Liver (tissue), 9 donors: ENCODE data around the gene TAF4. TPM values are rescaled to one million over a fixed set of nuclear protein-coding genes. Genes with fewer than 3 reads are reported as not detected.

Experiments used
- DNase-seq: peaks from one replicate; pipeline ENCODE4 v3.0.0-alpha.2; 2017; ENCODE audit warnings: low spot score
- H3K27ac ChIP-seq, 2 donors: one replicate each; pipeline ENCODE4 v1.7.0; 2013; ENCODE audit warnings: inconsistent platforms in 2 of 2, low read length in 2 of 2, control low read depth in 1 of 2, low read depth in 1 of 2, mild to moderate bottlenecking in 1 of 2
- H3K27me3 ChIP-seq, 4 donors: one replicate each; pipeline versions ENCODE4 v1.6.1 to v1.7.0; 2013; ENCODE audit warnings: low read length in 3 of 4, inconsistent platforms in 1 of 4, mild to moderate bottlenecking in 1 of 4, moderate library complexity in 1 of 4; ENCODE audit not compliant: control insufficient read depth in 4 of 4, insufficient read depth in 4 of 4
- H3K36me3 ChIP-seq, 4 donors: one replicate each; pipeline versions ENCODE4 v1.6.1 to v1.7.0; 2013; ENCODE audit warnings: low read length in 3 of 4, mild to moderate bottlenecking in 3 of 4, low read depth in 1 of 4, moderate library complexity in 1 of 4; ENCODE audit not compliant: control insufficient read depth in 4 of 4, insufficient read depth in 3 of 4
- H3K4me1 ChIP-seq, 4 donors: one replicate each; pipeline versions ENCODE4 v1.6.1 to v1.7.0; 2013; ENCODE audit warnings: low read length in 3 of 4, mild to moderate bottlenecking in 3 of 4, moderate library complexity in 1 of 4; ENCODE audit not compliant: control insufficient read depth in 4 of 4, insufficient read depth in 4 of 4
- H3K4me3 ChIP-seq, 3 donors: one replicate each; pipeline versions ENCODE4 v1.6.1 to v1.7.0; 2013; ENCODE audit warnings: low read length in 3 of 3, control low read depth in 1 of 3, low read depth in 1 of 3, mild to moderate bottlenecking in 1 of 3
- H3K9ac ChIP-seq, 2 donors: one replicate each; pipeline ENCODE4 v1.7.0; 2013; ENCODE audit warnings: low read length in 2 of 2, mild to moderate bottlenecking in 2 of 2, moderate library complexity in 2 of 2, control low read depth in 1 of 2, low read depth in 1 of 2
- H3K9me3 ChIP-seq, 4 donors: one replicate each; pipeline versions ENCODE4 v1.6.1 to v1.7.0; 2013; ENCODE audit warnings: low read length in 3 of 4; ENCODE audit not compliant: control insufficient read depth in 4 of 4
- EGR1 ChIP-seq, 2 donors: IDR thresholded peaks; 2 replicates each; pipeline ENCODE4 v1.6.1; 2016 to 2018; ENCODE audit warnings: antibody characterized with exemption in 2 of 2, low read depth in 2 of 2
- FOXA1 ChIP-seq: IDR thresholded peaks from 2 replicates; pipeline ENCODE4 v1.6.1; 2016; ENCODE audit warnings: antibody characterized with exemption
- FOXA2 ChIP-seq: IDR thresholded peaks from 2 replicates; pipeline ENCODE4 v1.6.1; 2016; ENCODE audit warnings: antibody characterized with exemption
- GABPA ChIP-seq, 2 donors: IDR thresholded peaks in 1 of 2; conservative IDR thresholded peaks in 1 of 2; 2 replicates each; pipeline ENCODE4 v1.6.1; 2016; ENCODE audit warnings: antibody characterized with exemption in 2 of 2, mild to moderate bottlenecking in 1 of 2, moderate library complexity in 1 of 2
- HNF4A ChIP-seq, 2 donors: conservative IDR thresholded peaks; 2 replicates each; pipeline ENCODE4 v1.6.1; 2016; ENCODE audit warnings: antibody characterized with exemption in 2 of 2, mild to moderate bottlenecking in 2 of 2
- JUND ChIP-seq, 2 donors: IDR thresholded peaks; 2 replicates each; pipeline ENCODE4 v1.6.1; 2016; ENCODE audit warnings: antibody characterized with exemption in 2 of 2
- NR2F2 ChIP-seq: IDR thresholded peaks from 2 replicates; pipeline ENCODE4 v1.6.1; 2016; ENCODE audit warnings: antibody characterized with exemption
- RAD21 ChIP-seq, 2 donors: IDR thresholded peaks; 2 replicates each; pipeline ENCODE4 v1.6.1; 2016; ENCODE audit warnings: antibody characterized with exemption in 2 of 2, mild to moderate bottlenecking in 2 of 2
- RXRA ChIP-seq, 2 donors: IDR thresholded peaks; 2 replicates each; pipeline ENCODE4 v1.6.1; 2017 to 2018; ENCODE audit warnings: antibody characterized with exemption in 2 of 2, mild to moderate bottlenecking in 1 of 2
- TAF1 ChIP-seq: conservative IDR thresholded peaks from 2 replicates; pipeline ENCODE4 v1.6.1; 2016; ENCODE audit warnings: antibody characterized with exemption, mild to moderate bottlenecking
- YY1 ChIP-seq: IDR thresholded peaks from 2 replicates; pipeline ENCODE4 v1.6.1; 2016; ENCODE audit warnings: antibody characterized with exemption, mild to moderate bottlenecking
- WGBS: extraction: QIAGEN DNeasy Blood & Tissue Kit; methylation state at CpG from one replicate; pipeline ENCODE4 v1.1.7; 2013; 5-methylcytosine and 5-hydroxymethylcytosine counted together
- polyA plus RNA-seq, 2 donors: library from polyadenylated mRNA; stranded (reverse) in 1 of 2; unstranded in 1 of 2; fragments of 200-250 nt in 1 of 2; fragments of >200 nt in 1 of 2; fragmentation: Nextera tagmentation in 1 of 2; extraction: Ambion mirVana in 1 of 2; gene quantifications; one replicate each; pipeline versions ENCODE4 v1.2.1 to v1.2.3, GENCODE V29; 2013 to 2015
- total RNA-seq, 2 donors: library from RNA; depleted of rRNA; stranded (reverse); fragments of >200 nt; gene quantifications; one replicate each; pipeline ENCODE4 v1.2.3, GENCODE V29; 2014
- TF ChIP-seq, protein P1 (sequence below): IDR thresholded peaks from 2 replicates; pipeline ENCODE4 v1.6.1; 2016; ENCODE audit warnings: antibody characterized with exemption
- TF ChIP-seq, protein P2 (sequence below): IDR thresholded peaks from 2 replicates; pipeline ENCODE4 v1.6.1; 2016; ENCODE audit warnings: antibody characterized with exemption
- TF ChIP-seq, protein P3 (sequence below): IDR thresholded peaks from 2 replicates; pipeline ENCODE4 v1.6.1; 2016; ENCODE audit warnings: antibody characterized with exemption
- TF ChIP-seq, protein P4 (sequence below): IDR thresholded peaks from 2 replicates; pipeline ENCODE4 v1.6.1; 2016; ENCODE audit warnings: antibody characterized with exemption, mild to moderate bottlenecking
- TF ChIP-seq, protein P5 (sequence below): fragments of 150-350 bp; IDR thresholded peaks from 2 replicates; pipeline ENCODE4 v1.5.1; 2017; ENCODE audit warnings: improper control_type of control experiment, low read depth, low read length; ENCODE audit not compliant: missing input control
- donor health status: healthy.
- donor health status: healthy.
- donor health status: healthy.
- donor health status: healthy.
- donor health status: healthy.

The TAF4 gene
- total and polyA plus RNA-seq, 4 donors = 2.0 to 11.8 (median 5.6) TPM

DNA sequence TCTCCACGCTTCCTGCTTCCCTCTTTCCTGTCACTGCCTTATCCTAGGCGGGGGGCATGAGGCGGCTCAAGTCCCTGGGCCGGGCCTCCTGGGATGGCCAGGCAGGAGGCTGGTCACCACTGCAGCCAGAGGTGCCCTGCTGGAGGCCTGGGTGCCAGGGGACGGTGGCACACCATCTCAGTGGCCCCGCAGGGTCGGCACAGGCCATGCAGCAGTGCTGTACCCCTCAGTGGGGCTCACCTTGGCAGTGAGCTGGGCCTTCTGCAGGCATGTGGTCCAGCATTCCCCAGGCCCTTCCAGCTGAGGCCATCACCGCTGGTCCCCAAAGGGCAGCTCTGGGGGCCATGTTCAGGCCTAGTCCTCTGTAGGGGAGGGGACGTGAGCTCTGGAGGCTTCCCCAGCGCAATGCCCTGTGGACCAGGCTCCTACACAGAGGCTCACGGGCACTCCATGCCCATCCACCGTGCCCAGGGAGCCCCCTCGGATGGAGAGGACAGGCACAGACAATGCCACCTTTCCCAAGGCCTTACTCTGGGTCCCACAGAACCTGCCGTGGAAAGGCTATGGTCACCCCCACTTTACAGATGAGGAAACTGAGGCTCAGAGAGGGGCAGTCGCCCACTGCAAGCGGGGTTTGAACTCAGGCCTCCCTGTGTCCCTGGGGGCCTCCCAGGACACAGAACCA lies 123.8 kb downstream of the TAF4 start:
- no peak for DNase-seq
- TF ChIP-seq HNF4A (conservative IDR thresholded peaks at IDR 0.05) (no peak), RAD21 (IDR thresholded peaks at IDR 0.05) (no peak), TAF1 (no peak), EGR1 (IDR thresholded peaks at IDR 0.05; ENCODE audit: low read depth in 2 of 2) (no peak), RXRA (IDR thresholded peaks at IDR 0.05) (no peak), JUND (IDR thresholded peaks at IDR 0.05) (no peak)
- TF ChIP-seq, protein P1, sequence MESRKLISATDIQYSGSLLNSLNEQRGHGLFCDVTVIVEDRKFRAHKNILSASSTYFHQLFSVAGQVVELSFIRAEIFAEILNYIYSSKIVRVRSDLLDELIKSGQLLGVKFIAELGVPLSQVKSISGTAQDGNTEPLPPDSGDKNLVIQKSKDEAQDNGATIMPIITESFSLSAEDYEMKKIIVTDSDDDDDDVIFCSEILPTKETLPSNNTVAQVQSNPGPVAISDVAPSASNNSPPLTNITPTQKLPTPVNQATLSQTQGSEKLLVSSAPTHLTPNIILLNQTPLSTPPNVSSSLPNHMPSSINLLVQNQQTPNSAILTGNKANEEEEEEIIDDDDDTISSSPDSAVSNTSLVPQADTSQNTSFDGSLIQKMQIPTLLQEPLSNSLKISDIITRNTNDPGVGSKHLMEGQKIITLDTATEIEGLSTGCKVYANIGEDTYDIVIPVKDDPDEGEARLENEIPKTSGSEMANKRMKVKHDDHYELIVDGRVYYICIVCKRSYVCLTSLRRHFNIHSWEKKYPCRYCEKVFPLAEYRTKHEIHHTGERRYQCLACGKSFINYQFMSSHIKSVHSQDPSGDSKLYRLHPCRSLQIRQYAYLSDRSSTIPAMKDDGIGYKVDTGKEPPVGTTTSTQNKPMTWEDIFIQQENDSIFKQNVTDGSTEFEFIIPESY = no peak
- TF ChIP-seq, protein P2, sequence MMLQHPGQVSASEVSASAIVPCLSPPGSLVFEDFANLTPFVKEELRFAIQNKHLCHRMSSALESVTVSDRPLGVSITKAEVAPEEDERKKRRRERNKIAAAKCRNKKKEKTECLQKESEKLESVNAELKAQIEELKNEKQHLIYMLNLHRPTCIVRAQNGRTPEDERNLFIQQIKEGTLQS = no peak
- TF ChIP-seq, protein P3, sequence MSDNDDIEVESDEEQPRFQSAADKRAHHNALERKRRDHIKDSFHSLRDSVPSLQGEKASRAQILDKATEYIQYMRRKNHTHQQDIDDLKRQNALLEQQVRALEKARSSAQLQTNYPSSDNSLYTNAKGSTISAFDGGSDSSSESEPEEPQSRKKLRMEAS = no peak
- TF ChIP-seq, protein P4, sequence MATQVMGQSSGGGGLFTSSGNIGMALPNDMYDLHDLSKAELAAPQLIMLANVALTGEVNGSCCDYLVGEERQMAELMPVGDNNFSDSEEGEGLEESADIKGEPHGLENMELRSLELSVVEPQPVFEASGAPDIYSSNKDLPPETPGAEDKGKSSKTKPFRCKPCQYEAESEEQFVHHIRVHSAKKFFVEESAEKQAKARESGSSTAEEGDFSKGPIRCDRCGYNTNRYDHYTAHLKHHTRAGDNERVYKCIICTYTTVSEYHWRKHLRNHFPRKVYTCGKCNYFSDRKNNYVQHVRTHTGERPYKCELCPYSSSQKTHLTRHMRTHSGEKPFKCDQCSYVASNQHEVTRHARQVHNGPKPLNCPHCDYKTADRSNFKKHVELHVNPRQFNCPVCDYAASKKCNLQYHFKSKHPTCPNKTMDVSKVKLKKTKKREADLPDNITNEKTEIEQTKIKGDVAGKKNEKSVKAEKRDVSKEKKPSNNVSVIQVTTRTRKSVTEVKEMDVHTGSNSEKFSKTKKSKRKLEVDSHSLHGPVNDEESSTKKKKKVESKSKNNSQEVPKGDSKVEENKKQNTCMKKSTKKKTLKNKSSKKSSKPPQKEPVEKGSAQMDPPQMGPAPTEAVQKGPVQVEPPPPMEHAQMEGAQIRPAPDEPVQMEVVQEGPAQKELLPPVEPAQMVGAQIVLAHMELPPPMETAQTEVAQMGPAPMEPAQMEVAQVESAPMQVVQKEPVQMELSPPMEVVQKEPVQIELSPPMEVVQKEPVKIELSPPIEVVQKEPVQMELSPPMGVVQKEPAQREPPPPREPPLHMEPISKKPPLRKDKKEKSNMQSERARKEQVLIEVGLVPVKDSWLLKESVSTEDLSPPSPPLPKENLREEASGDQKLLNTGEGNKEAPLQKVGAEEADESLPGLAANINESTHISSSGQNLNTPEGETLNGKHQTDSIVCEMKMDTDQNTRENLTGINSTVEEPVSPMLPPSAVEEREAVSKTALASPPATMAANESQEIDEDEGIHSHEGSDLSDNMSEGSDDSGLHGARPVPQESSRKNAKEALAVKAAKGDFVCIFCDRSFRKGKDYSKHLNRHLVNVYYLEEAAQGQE = no peak

DNA sequence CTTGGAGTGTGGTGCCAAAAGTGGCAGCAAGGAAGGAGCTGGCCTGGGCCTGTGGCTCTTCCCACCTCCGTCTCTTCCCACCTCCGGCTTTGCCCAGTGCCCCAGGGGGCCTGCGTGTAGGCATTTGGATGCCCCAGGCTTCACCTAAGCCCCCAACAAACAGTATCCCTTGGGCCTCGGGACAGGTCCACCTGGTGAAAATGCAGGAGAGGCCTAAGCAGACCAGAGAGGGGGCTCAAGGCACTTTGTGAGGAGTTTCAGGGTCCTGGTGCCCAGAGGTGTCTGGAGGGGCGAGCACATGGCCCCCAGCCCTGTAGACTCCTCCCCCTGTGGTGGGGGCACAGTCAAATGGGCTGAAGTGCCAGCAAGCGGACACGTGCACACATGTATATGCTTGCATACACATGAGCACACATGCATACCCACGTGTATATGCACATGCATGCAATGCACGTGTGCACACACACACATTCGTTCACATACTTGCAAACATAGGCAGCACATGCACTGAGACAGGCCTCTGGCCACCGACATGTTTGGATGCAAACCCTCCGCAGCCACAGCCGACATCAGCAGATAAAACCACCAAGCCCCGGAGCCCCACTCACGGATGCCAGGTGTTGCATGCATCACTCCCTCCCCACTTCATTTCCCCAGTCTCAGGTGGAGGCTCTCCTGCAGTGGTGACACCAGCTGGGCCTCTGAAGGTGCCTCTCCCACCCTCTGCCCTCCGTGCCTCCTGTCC lies 124.5 kb downstream of the TAF4 start:
- H3K27me3 ChIP-seq = no peaks in the 10 kb centered on the region
- no peak overlapping the region for H3K9ac ChIP-seq
- DNase-seq = no peak
- no peaks in the 10 kb centered on the region for H3K4me1 ChIP-seq
- no peaks in the 10 kb centered on the region for H3K36me3 ChIP-seq
- no peak overlapping the region for H3K27ac ChIP-seq
- WGBS = 87% methylated on average over 16 of the region's 16 CpGs
- no peaks in the 10 kb centered on the region for H3K9me3 ChIP-seq
- H3K4me3 ChIP-seq = no peak overlapping the region
- TF ChIP-seq, protein P5, sequence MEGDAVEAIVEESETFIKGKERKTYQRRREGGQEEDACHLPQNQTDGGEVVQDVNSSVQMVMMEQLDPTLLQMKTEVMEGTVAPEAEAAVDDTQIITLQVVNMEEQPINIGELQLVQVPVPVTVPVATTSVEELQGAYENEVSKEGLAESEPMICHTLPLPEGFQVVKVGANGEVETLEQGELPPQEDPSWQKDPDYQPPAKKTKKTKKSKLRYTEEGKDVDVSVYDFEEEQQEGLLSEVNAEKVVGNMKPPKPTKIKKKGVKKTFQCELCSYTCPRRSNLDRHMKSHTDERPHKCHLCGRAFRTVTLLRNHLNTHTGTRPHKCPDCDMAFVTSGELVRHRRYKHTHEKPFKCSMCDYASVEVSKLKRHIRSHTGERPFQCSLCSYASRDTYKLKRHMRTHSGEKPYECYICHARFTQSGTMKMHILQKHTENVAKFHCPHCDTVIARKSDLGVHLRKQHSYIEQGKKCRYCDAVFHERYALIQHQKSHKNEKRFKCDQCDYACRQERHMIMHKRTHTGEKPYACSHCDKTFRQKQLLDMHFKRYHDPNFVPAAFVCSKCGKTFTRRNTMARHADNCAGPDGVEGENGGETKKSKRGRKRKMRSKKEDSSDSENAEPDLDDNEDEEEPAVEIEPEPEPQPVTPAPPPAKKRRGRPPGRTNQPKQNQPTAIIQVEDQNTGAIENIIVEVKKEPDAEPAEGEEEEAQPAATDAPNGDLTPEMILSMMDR = no peak
- TF ChIP-seq, protein P3 = no peak
- TF ChIP-seq FOXA2 (no peak), YY1 (no peak), FOXA1 (no peak), RXRA (IDR thresholded peaks at IDR 0.05) (no peak), NR2F2 (no peak), GABPA (IDR thresholded peaks at IDR 0.05 in 1 of 2, conservative IDR thresholded peaks at IDR 0.05 in 1 of 2) (no peak)
- TF ChIP-seq, protein P4 = no peak
- TF ChIP-seq, protein P1 = no peak

More for the DNA sequence above, 123.8 kb downstream of the TAF4 start:
- H3K27me3 ChIP-seq = no peaks in the 10 kb centered on the region
- H3K9ac ChIP-seq = no peak overlapping the region
- H3K27ac ChIP-seq = no peak overlapping the region
- no peaks in the 10 kb centered on the region for H3K36me3 ChIP-seq
- 93% methylated on average over 16 of the region's 16 CpGs for WGBS
- no peaks in the 10 kb centered on the region for H3K4me1 ChIP-seq
- H3K4me3 ChIP-seq = no peak overlapping the region
- no peaks in the 10 kb centered on the region for H3K9me3 ChIP-seq
